Cortex of kidney (tissue), 1 donor: Measurements from ENCODE around the gene RAPSN.

Experiments
- DNase-seq: peaks from one replicate; lab custom pipeline; 2025; lab: John Stamatoyannopoulos, UW

Gene RAPSN

DNA sequence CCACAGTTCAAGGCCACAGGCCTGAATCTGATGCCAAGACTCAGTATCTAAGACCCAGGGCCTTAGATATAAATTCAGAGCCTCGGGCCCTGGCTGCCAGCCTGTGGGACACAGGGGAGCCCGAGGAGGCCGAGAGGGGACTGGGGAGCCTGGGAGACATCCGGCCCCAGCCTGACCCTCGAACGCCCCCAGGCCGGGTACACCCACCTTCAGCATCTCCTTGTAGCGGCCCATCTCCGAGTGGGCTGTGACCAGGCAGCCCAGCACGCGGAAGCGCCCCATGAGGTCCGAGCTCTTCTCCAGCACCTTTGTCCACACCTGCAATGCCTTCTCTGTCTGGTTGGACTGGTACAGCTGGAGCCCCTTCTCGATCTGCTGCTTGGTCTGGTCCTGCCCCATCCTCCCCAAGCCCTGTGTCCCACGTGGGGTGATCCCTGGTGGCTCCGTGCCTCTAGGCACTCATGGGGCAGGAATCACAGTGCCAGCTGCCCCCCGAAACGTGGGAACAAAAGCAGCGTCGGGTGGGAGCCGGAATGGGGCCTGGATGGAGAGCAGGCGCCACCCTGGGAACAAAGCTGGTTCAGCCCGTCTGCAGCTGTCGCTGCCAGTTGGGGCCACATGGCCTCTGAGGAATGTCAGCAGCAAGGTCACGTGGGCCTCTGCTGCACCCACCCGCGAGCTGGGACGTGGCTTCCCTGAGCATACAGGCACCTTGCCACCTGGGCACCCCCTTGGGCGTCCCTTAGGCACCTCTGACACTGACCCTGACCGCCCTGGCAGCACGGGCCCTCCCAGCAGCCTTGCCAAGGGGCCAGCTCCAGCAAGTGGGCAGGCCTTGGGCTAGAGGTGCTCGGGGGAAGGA, at the start of gene RAPSN:
Gene RAPSN (minus strand): TSS at position 571 of the 862 bp plus-strand sequence. CDS start 172 bp downstream, at position 399.
- no peak for DNase-seq

DNA sequence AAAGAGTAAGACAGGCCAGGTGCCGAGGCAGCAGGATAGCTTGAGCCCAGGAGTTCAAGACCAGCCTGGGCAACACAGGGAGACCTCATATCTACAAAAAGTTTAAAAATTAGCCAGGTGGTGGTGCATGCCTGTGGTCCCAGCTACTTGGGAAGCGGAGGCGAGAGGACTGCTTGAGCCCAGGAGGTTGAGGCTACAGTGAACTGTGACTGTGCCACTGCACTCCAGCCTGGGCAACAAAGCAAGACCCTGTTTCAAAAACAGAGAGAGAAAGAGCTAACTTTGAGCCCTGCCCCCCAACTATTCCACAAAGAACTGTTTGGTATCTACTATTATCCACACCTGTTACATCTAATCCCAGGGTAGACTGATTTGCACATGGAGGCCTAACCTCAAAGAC, 49.2 kb upstream of the RAPSN start:
- no peak for DNase-seq

DNA sequence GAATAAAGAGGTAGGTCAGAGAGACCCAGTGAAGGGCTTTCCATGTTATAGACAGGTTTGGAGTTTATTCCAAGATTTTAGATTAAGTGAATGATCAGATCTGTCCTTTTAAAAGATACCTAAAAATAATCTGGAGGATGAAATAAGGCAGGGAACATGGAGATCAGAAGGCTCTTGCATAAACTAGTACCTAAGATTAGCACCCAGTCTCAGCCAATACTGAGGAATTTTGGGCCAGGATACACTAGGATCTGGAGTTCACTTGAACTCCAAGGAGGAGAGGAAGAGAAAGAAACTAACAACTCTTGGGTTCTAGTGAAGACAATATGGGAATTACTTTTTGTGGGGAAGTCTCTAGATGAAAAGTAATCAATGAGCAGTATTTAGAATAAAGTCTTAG, 47.9 kb upstream of the RAPSN start:
- no peak for DNase-seq

DNA sequence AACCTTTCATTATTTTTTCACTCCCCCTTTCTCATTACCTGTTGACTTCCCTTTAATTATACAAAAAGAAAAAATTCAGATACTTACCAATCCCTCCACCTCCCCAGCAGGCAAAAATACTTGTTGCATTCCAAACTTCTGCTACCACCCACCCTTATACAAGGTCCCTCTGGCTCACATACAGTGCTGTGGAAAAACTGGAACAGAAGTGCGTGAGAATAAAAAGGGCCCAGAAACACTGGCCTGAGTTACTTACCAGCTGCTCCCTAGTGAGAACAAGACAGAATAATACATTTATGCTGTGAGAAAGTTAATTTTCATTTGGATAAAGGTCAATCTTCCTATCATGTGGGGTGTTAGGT, 46.9 kb upstream of the RAPSN start:
- no peak for DNase-seq

DNA sequence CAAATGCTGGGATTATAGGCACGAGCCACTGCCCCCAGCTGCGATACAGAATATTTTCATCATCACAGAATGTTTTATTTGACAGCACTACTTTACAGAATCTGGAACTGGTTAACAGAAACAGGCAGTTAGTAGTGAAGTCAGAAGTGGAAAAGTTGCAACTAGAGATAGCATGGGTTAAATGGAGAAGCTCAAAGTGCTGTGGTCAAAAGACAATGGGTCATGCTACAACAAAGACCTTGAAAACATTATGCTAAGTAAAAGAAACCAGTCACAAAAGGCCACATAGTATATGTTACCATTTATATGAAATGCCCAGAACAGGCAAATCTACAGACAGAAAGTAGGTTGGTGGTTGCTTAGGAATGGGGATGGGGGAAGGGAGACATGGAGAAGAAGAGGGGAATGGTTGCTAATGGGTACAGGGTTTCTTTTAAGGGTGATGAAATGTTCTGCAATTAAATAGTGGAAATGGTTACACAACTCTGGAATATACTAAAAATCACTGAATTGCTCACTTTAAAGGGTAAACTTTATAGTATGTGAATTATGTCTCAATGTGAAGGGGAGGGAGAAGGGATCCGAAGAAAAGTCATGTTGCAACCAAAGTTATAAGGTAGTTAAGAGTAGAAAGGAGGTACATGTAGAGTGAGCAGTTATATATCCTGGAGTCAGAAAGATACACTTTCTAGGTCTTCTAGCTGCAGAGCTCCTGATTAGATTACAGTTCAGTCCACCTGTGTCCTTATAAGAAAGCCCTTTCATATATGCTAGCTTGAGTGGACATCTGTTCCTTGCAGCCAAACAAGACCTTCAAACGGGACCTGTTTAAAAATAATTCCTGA, 46.3 kb upstream of the RAPSN start:
- DNase-seq, result no peak

DNA sequence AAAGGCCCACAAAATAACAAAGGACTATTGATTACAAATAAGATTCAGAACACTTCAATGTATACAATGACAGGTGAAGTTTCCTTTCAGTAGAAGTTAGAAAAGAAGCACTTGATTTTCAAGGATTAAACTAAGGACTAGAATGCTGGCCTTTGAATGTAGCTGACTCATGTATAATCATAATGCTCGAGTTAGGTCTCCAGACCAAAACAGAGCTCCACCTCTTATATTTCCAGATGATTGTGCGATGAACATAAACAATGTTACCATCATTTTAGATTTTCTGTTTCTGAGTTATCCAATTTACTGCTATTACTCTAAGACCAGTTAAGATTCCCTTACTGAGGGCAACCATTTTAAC, 40.4 kb upstream of the RAPSN start:
- DNase-seq, result no peak

DNA sequence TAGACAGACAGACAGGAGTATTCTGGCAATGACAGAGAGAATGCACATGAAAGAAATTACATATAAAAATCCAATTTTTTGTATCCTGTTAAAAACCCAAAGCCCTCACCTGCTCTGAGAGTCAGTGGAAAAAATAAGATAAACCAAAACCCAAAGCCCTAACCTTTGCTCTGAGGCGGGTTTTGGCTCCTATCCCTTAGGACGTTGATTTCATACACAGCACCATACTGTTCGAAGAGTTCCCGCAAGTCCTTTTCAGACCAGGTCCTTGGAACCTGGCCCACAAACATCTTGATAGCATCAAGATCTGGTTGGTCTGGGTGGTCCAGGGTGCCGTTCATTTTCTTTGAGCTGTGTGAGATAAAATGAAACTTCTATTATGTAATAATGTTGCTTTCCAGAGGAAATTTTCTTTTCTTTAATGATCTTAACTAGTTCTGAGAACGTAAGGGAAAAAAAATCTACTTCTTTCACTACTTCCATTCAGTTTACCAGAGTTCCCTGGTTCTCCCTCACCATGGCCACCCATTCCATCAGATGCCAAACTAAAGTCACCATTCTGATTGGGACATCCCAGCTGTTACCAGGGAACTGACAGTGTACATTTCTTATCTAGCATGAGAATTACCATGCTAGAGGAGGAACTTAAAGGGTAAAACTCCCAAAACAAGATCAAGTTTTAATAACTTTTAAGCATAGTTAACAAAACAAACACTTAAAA, 39.9 kb upstream of the RAPSN start:
- DNase-seq, result no peak

DNA sequence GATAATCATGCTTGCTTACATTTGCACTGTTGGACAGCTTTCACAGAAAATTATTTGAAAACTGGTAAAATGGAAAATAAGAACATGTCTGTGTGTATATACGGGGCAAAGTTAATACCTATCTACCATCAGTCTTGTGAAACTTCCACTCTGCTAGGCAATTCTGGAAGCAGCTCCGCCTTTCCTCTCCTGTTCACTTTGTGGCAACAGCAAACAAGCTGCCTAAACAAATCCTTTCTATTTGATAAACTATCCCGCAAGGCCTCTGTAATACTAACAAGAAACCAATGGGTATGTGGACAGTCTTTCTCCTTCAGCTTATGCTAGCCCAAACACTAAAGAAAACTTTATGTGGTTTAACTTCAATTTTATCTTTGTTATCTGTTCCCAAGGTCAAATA, 39.2 kb upstream of the RAPSN start:
- no peak for DNase-seq

DNA sequence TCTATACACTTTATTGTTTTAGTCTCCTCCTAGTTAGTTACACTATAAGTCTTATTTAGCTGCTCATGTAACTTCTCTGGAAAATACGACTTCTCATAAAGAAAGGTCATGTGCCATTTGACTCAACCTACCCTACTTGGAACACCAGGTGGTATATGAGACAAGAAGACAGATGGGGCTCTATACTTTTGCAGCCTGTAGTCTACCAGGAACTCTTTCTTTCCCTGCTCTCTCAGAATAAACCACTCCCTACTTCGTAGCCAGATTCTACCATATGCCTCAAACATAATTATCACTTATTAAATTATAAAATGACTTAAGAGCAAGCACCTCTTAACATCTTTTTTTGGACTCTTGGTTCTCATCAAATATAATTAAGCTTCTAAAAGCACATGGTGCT, 38.5 kb upstream of the RAPSN start:
- no peak for DNase-seq

DNA sequence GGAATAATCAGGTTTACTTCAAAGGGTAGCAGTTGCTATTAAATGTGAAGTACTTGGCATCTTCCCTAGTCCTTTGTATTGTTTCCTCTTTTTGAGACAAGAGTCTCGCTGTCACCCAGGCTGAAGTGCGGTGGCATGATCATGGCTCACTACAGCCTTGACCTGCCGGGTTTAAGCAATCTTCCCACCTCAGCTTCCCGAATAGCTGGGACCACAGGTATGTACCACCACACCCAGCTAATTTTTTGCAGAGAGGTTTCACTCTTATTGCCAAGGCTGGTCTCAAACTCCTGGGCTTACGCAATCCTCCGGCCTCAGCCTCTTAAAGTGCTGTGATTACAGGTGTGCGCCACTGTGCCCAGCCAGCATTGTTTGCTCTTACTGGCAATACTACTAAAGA, 36.2 kb upstream of the RAPSN start:
- DNase-seq, result no peak

DNA sequence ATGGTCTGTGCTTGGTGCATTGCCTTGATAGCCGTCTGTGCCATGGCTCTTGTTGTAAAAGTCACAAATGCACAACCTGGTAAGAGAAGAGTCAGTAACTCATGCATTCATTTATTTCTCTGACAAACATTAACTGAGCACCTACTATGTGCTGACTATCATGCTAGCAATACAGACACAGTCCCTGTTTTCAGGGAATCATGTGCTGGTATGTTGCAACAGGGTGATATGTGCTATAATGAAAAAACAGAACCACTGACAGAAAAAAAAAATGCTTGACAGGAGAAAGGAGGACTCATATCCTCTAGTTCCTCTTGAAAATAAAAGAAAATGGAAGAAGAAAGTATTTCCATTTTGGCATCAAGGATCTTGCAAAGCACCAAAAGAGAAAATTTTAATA, 34.5 kb upstream of the RAPSN start:
- no peak for DNase-seq

DNA sequence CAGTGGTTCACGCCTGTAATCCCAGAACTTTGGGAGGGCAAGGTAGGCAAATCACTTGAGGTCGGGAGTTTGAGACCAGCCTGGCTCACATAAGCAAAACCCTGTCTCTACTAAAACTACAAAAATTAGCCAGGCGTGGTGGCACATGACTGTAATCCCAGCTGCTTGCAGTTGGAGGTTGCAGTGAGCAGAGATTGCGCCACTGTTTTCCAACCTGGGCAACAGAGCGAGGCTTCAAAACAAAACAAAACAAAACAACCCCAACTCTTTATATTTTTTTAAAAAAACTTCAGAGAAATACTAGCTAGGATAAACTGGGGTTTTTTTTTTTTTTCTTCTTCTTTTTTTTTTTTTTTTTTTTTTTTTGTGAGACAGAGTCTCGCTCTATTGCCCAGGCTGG, 31.8 kb upstream of the RAPSN start:
- DNase-seq, result no peak

DNA sequence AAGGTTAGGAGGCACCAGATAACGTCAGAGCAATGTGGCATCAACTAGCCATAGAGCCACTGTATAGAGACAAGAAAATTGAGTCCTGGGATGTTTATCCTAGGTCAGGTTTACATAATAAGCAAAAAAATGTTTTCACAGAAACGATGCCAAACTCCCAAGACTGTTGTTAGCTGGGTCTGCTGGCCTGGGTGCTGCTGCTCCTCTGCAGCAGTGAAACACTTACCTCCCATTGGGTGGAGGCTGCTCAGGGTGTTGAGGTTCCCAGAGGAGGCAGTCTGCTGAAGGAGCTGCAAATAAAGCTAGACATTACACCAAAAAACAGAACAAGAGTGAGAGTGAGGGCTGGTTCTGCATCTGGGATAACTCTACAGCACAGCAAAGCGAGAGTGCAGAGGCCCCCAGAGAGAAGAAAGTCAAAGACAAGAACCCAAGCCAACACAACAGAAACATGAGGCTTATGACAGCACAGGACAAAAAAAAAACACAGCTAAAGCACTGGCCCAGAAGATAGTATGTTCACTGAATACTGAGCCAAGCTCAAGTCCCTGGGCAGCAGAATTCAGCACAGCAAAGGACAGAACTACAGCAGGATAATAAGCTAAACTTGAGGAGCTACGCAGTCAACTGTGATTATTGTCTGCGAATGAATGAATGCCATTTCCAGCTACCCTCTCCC, 29.9 kb upstream of the RAPSN start:
- DNase-seq, result no peak

DNA sequence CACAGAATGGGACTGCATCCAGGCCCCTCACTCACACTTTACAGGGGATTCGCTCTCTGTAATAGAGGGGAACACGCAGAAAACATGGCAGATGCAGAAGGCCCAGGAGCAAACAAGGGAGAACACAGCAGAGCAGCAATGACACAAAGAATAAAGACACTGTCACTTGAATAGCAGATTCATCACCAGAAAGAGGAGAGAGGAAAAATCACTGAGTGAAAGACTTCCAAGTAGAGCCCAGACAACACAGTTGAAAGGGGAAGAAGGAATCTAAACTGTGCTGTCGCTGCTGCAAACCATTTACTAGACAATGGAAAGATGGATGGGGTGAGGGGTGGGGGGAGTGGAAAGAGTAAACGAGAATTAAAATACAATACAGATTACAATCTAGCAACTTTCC, 28.8 kb upstream of the RAPSN start:
- no peak for DNase-seq

DNA sequence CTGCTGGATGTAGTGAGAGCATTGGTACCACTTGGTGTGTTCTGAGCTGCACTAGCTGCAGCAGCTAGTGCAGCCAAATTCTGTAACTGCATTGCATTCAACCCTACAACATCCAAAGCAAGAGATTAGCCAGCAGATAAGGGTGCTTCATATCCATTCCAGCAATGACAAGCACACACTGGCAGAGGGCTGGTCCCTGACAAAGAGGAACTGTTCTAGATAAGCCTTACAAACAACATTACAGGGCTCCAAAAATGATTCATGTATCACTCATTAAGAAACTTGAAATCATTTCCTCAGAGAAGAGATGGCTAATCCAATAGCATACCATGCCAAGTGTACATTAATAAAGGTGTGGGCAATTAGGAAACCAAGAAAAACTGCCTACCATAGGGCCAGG, 28.4 kb upstream of the RAPSN start:
- no peak for DNase-seq

DNA sequence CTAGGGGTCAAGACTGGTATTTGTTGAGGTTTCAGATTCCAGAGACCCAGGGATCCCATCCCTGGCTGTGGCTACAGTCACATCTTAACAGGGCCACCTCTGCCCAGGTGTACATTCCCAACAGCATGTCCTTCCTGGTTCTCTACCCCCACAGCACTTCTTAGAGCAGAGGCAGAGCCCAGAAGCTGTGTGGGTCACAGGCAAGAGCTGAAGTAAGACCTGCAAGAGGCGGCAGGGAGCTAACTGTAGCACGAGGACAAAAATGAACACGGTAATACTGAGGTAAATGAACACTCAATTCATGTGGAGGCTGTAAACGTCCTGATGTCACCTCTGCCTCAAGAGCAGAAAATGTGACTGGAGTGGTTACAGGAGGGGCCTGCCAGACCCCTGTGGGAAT, 21.7 kb upstream of the RAPSN start:
- no peak for DNase-seq

DNA sequence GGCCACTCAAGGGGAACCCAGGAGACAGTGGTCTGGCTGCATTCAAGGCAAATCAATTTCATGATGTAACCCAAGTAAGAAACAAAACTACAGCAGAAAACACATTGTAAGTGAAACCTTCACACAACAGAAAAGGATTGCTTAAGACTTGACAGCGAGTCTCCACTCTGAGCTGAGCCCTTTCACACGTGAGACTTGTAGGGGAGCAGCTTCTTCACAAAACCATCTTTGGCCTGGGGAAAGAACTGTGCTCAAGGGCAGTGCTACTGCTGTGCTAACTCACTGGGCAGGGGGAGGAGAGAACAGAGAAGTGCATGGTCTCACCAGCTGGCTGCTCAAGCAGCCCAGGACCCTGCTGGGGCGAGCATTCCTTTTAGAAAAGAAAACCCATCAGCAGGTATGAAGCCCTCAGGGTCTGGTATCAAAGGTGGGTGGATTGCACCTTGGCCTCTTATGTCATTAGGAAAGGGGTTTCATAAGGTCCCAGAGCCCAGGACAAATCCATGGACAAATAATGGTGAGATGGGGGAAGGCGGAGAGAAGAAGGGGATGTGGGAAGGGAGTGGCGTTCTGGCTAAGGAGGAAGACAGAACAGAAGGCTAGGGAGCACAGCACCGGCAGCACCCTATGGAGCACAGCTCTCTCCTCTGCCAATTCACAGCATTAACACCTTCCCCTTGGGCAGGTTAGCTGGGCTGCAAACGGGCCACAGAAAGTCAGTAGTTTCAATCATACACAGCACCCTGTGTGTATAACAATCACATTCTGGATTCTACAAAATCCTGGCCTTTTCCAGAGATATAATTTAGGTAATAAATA, 20.6 kb upstream of the RAPSN start:
- DNase-seq, result no peak

DNA sequence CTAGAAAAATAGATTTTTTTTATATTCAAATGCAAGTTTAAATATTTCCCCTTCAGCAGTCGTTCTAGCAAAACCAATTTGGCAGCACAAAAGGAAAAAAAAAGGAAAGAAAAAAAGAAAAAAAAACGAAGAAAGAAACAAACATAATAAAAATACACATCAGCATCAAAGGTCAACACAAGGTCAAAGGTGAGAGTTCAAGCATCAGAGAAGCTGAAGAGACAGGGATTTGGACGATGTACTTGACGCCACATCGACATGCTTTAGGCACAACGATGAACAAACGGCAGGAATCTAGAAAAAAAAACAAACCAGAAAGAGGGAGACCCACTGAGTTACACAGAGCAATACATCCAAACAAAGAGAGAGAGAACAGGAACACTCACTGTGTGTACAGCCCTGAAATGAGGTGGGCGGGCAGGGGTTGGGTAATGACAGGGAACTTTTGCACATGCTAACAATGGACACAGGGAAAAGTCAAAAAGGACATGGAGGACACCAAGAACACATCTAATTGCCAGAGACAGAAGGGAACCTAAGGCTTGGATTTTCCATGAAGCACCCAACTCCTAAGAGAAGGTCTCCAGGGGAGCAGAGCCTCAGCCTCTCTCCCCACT, 19.8 kb upstream of the RAPSN start:
- DNase-seq, result no peak

DNA sequence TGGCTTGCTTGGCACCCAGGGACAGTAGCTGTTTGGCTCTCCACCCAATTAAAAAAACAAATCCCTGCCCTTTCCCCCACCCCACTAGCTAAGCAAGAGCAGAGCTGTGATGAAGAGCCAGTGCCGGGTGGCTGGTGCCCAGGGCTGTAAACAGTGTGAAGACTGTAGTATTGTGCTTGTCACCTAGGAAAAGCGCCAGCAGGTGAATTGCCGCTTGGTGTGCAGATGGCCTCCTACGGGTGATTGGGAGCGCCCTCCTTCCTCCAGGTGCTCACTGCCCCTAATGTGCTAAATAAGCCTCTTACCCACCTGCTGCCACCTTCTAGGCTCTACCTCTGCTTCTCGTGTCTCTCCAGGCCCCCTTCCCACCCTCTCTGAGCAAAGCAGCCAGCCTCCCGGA, 18.4 kb upstream of the RAPSN start:
- no peak for DNase-seq

DNA sequence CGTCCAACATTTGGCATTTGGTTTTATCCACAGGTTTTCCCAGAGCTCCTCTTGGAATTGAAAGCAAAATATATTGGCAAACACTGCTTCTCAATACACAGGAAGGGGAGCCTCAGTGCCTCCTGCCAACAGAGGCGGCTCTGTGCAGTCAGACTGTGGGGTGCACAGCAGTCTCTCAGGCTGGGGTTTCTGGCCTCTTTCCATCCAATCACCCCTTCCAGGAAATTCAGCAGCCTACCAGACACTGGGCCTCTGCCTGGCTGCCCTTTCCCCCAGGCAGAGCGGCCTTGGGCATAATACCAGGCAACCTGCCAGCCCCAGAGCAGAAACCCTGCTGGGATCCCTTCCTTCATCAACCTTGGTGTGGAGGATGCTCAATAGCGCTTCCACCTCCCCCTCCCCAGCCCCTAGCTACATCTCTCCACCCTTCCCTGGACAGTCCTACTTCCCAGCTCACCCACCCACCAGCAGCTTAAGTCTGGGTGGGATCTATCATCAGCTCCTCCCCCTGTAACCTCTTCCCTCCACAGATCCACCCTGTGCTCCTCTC, 17.8 kb upstream of the RAPSN start:
- no peak for DNase-seq

DNA sequence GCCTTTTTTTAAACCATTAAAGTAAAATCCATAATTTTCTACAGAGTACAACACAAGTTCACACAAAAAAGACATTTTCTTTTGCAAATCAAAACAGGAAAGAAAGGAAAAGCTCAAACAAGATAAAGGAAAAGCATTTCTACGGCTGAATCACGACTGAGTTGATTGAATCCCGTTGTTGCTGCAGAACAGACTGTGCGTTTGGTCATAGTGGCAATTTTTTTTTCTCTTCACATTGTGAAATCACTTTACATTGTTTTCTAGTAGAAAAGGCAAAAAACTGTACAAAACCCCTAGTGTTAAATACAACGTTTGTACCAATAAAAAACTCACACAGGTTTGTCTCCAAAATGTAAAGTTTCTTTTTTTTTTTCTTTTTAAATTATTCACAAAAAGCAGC, 17.3 kb upstream of the RAPSN start:
- no peak for DNase-seq
